HG03060 (cell line): ENCODE measurements around the gene MYOD1.

ENCODE experiments used
- ATAC-seq: cut with Tn5 transposase; IDR thresholded peaks from one replicate; pipeline ENCODE4 v1.9.1; 2021; ENCODE audit warnings: low read depth, moderate number of reproducible peaks; ENCODE audit not compliant: unreplicated experiment

The MYOD1 gene

GRCh38 chr11:17733261-17733660, 13.9 kb downstream of the MYOD1 start:
- ATAC-seq, result no peak

- no peak for ATAC-seq
Observed at GRCh38 chr11:17734418-17734911, 15.1 kb downstream of the MYOD1 start, which contains the start of gene KCNC1. KCNC1 (plus strand) TSS chr11:17734781; CDS start chr11:17736003, 1,222 bp downstream.

- ATAC-seq, result no peak
Observed at GRCh38 chr11:17734986-17735817, 15.8 kb downstream of the MYOD1 start.

DNA sequence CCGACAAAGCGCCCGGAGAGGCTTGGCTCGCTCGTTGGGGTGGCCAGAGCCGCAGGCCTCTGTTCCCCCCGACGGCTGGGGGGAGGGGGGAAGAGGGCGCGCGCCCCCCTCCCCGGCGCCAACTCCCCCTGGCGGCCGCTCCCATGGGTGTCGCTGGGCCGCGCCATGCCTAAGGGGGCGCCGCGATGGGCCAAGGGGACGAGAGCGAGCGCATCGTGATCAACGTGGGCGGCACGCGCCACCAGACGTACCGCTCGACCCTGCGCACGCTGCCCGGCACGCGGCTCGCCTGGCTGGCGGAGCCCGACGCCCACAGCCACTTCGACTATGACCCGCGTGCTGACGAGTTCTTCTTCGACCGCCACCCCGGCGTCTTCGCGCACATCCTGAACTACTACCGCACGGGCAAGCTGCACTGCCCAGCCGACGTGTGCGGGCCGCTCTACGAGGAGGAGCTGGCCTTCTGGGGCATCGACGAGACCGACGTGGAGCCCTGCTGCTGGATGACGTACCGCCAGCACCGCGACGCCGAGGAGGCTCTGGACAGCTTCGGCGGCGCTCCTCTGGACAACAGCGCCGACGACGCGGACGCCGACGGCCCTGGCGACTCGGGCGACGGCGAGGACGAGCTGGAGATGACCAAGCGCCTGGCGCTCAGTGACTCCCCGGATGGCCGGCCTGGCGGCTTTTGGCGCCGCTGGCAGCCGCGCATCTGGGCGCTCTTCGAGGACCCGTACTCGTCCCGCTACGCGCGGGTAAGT, 16.6 kb downstream of the MYOD1 start:
- no peak for ATAC-seq

GRCh38 chr11:17736579-17736893, 17.2 kb downstream of the MYOD1 start:
- no peak for ATAC-seq

DNA sequence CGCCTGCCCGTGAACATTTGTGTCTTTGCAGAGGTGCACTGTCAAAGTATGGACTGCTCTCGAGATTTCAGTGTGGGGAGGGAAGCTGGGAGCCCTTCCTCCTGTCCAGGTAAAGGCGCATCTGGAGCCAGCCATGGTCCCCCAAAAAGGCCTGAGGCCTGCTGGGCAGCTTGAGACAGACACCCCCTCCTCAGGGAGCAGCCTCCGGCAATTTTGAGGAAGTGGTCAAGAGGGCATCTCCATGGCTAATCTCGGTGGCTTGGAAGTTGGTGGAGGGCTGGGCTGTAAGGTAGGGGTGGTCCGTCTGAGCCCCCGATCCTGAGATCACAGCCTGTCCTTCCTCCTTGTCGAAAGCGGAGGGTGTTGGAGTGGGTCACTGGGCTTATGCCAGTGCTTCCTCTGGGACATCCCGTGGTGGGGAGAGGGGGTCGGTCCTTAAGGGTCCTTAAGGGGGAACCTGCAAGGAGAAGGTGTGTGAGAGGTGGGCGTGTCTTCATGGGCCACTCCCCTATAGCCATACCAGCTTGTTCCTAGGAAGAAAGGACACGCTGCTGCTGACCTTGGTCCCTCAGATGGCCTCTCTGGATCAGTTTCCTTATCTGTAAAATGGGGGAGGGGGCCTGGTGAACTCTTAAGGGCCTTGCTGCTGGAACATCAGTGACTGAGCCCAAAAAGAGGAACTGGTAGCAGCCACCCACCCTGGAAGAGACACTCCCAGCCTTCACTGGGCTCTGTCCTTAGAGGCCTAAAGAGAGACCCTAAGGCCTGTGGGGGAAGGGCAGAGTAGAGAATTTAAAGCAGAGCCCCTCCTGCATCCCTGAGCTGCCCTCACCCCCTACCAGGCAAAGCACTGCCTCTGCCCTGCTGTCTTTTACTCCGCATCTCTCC, 17.8 kb downstream of the MYOD1 start:
- no peak for ATAC-seq

GRCh38 chr11:17738151-17738973, 19.0 kb downstream of the MYOD1 start:
- no peak for ATAC-seq

DNA sequence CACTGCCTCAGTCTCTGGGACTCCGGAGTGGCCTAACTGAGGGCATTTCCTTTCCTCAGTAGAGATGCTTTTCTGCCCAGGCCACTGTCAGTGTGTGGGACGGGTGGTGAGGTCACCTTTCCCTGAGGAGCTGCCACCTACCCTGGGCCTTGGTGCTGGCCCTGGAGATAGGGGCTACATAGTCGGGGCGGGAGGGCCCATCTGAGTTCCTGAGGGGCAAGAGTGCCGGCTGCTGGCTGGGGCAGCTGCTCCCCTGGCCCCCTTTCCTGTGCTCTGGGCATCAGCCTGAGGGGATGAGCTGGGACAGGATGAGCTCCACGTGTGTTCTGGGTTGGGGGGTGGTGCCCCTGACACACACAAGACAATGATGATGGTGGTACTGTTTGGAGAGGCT, 20.6 kb downstream of the MYOD1 start:
- no peak for ATAC-seq

DNA sequence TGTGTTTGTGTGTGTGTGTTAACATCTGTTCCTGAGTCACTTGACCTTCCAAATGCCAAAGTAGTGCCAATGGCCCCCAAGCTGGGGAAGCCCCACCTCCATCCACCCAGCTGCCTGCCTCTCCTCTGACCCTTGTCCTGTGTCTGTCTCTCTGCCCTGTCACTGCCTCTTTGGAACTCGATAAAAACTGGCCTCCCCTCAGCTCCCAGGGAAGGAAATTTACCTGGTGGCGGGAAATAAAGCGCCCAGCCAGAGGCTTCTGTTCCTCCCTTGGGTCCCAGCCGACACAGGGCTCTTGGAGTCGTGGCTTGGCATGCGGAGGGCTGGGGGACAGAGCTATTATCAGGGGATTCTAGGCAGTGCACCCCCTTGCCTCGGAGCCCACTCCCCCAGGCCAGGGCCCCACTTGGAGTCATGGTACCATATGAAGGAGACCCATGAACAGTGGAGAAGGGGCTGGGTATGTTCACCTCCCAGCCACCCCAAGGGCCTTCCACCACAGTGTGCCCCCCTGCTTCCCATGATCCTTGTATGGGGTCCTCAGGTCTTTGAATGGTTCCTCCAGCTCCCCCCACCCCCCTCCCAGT, 21.4 kb downstream of the MYOD1 start:
- no peak for ATAC-seq

- no peak for ATAC-seq
Observed at GRCh38 chr11:17741487-17741886, 22.1 kb downstream of the MYOD1 start.

- no peak for ATAC-seq
Observed at GRCh38 chr11:17742019-17742418, 22.6 kb downstream of the MYOD1 start.

DNA sequence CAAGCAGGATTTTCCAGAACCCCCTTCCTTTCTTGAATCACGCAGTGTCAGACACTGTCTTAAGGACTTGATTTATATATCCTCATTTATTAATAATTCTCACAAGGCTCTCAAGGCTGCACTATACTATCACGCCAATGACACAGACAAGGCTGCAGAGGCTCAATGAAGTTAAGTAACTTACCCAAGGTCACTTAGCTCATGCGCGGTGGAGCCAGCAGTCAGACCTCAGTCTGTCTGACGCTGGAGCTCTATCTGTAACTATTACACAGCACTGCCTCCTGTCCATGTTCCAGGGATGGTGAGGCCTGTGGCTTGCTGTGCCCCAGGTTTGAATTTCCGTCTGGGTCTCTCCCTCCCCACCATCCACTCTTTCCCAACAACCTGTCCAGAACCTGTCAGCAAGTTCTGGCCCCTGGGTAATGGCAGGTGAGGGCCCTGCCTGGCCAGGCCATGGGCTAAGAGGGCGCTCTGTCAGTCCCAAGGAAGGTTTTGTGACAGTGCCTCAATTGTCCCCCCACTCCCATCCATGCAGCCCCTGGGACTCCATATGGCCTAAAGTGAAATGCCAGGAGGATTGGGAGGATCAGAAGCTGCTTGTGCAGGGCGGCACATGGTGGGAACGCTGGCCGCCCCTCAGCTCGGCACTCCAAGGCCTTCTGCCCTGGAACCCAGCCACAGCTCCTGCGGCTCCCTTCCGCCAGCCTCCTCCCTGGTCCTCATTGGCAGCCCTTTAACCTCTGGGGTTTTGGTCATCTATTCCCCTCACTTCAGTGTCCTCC, 23.8 kb downstream of the MYOD1 start:
- no peak for ATAC-seq

GRCh38 chr11:17743808-17744119, 24.4 kb downstream of the MYOD1 start:
- ATAC-seq, result no peak

GRCh38 chr11:17744151-17744940, 25.0 kb downstream of the MYOD1 start:
- ATAC-seq, result no peak

- ATAC-seq, result no peak
Observed at GRCh38 chr11:17745023-17745772, 25.8 kb downstream of the MYOD1 start.

DNA sequence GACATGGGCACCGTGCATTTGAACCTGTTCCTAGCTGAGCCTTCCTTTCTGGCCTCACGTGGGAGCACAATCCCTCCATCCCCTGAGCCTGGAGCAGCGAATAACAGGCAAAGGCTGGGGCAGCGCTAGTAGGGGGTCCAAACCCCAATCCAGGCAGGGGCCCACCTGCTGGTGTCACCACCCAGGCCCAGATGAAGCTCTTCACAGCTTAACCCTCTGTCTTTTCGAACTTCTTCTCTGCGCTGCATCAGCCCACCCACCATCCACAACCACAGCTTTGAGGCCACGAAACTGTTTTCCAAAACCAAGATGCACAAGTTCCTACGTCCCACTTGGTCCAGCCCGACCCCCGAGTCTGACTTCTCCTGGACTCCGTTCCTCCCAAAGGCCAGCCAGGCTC, 26.7 kb downstream of the MYOD1 start:
- no peak for ATAC-seq

GRCh38 chr11:17747131-17747955, 28.0 kb downstream of the MYOD1 start:
- no peak for ATAC-seq
